Measurements from ENCODE around the gene TDRD1.

The TDRD1 gene

GRCh38 chr10:114260366-114260765 is 81.2 kb downstream of the TDRD1 start:
- no peak for DNase-seq (ENCODE audit: low spot score)
- H3K27ac ChIP-seq: no peak overlapping the region
- TF ChIP-seq CTCF (conservative IDR thresholded peaks at IDR 0.05; ENCODE audit: low read depth): no peak
- ChIA-PET CTCF (no interaction called here), POLR2A (ENCODE audit: low non-redundant PET) (no interaction called here)

GRCh38 chr10:114261076-114261475 is 81.9 kb downstream of the TDRD1 start:
- DNase-seq (ENCODE audit: low spot score): no peak
- H3K27ac ChIP-seq: no peak overlapping the region
- ChIA-PET POLR2A (ENCODE audit: low non-redundant PET) (no interaction called here), CTCF (no interaction called here)
- TF ChIP-seq CTCF (conservative IDR thresholded peaks at IDR 0.05; ENCODE audit: low read depth): no peak

DNA sequence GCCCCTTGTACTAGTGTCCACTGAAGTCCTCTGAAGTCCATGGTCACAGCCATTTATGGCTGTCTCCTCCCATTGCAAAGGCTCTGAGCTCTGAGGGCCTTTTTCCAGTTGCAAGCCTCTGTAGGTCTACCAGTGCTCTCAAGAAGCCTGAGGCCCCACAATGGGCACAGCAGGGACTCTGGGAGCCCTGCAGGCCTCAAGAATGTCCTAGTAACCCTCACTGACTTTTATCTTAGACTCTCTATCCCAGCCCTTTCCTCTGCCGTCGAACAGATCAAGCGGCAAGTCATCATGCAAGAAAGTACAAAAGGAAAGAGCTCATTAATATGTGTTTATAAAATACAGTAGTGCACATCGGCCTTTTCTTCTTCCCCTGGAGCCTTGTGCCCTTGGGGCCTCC is 83.3 kb downstream of the TDRD1 start:
- ChIA-PET POLR2A (ENCODE audit: low non-redundant PET) (no interaction called here), CTCF (interaction anchor here (0.6 kb wide), 1 partner anchor 45 kb away, joined by 3 read pairs; no protein-coding TSS in a partner anchor)
- no peak for DNase-seq (ENCODE audit: low spot score)
- no peak for TF ChIP-seq CTCF (conservative IDR thresholded peaks at IDR 0.05; ENCODE audit: low read depth)
- H3K27ac ChIP-seq: no peak overlapping the region

- ChIA-PET POLR2A (ENCODE audit: low non-redundant PET) (no interaction called here), CTCF (no interaction called here)
- no peak for DNase-seq (ENCODE audit: low spot score)
- TF ChIP-seq CTCF (conservative IDR thresholded peaks at IDR 0.05; ENCODE audit: low read depth): no peak
- peak overlapping the region; percentile 69 for H3K27ac ChIP-seq
Measured at GRCh38 chr10:114265392-114266053, 86.4 kb downstream of the TDRD1 start.

GRCh38 chr10:114266521-114266920 is 87.4 kb downstream of the TDRD1 start:
- peak; percentile 86 for DNase-seq (ENCODE audit: low spot score)
- ChIA-PET POLR2A (ENCODE audit: low non-redundant PET) (interaction anchor here (0.7 kb wide), 1 partner anchor 100 kb away, joined by 4 read pairs; no protein-coding TSS in a partner anchor), CTCF (interaction anchor here (1.1 kb wide), 1 partner anchor 12 kb away, joined by 4 read pairs; no protein-coding TSS in a partner anchor)
- peak overlapping the region; percentile 69; the same call in 1 of the 2 replicates for H3K27ac ChIP-seq
- TF ChIP-seq CTCF (conservative IDR thresholded peaks at IDR 0.05; ENCODE audit: low read depth): no peak

GRCh38 chr10:114271075-114271778 is 92.1 kb downstream of the TDRD1 start:
- no peak for TF ChIP-seq CTCF (conservative IDR thresholded peaks at IDR 0.05; ENCODE audit: low read depth)

More at GRCh38 chr10:114271075-114271778, 92.1 kb downstream of the TDRD1 start:
- ChIA-PET POLR2A (ENCODE audit: low non-redundant PET) (no interaction called here), CTCF (interaction anchor here (0.6 to 1.3 kb wide), 8 partner anchors 10 to 481 kb away, joined by 3 to 7 read pairs (median 3); partner anchors contain the start of gene VWA2)
- peak; percentile 36 for DNase-seq (ENCODE audit: low spot score)
- peak overlapping the region; percentile 75 for H3K27ac ChIP-seq

All from RWPE1 (cell line).